Skeletal muscle cell (primary cell): Measurements from ENCODE around the gene NDUFS2.
"Not testable (repeated sequence)": the region's sequence is repeated elsewhere in the genome, so short reads cannot be mapped to it uniquely, and the experiment has no call there.

Experiments
- DNase-seq: peaks from one replicate; pipeline ENCODE4 v3.0.0-alpha.2; 2010; ENCODE audit warnings: low read depth
- H3K4me3 ChIP-seq: 2 replicates; pipeline ENCODE4 v1.5.1; 2011; ENCODE audit warnings: low read depth, mild to moderate bottlenecking, control low read depth, low read length, moderate library complexity

The NDUFS2 gene

DNA sequence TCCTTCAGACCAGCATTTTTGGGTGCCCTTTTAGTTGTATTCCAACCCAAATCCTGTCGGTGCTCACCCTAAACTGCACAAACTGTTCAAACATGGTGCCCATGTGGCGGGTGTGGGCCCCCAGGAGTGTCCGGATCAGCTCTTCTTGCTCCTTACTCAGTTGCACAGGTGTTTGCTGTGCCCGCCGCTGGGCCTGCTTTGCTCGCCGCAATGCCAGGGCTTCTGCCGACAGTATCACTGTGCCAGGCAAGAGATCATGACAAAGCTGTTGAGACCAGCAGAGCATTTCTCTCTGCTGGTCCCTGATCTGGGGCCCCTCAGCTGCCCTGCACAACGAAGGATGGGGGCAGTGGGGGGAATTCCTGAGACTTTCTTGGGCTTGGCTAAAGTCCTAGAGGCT lies 30.9 kb downstream of the NDUFS2 start:
- H3K4me3 ChIP-seq, result no peak overlapping the region
- DNase-seq, result no peak

DNA sequence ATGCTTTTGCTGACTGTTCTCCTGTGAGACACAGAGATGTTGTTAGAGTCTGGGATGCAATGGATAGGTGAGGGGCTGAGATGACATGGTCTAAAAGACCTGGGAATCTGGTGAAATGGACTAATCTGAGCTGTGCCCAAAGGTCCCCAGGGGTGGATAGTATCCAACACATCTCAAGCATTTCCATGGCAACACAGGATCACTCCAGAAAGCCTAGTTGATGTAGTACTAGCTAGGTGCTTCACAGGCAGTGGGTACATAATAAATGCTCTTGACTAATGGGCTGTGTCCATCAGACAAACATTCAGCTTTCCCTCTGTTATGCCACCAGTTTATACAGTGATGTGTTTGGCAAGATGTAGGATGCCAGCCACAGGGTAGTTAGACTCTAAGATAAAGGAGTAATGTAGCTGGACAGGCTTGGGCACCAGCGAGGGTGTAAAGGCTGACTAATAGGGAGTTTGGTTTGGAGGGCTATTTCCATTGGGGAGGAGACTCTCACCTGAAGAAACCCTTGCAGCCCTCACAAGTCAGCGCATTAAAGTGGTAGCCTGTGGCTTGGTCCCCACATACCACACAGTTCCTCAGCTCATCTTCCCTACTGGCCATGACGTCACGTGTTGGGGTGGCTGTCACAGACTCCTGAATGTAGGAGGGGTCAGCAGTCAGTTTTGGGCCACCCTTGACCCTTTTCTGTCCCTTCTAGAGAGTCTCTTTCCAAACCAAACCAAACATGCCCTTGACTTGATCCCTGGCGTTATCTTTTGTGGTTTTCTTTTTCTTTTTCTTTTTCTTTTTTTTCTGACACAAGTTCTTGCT lies 34.0 kb downstream of the NDUFS2 start:
- H3K4me3 ChIP-seq, result no peak overlapping the region
- no peak for DNase-seq

DNA sequence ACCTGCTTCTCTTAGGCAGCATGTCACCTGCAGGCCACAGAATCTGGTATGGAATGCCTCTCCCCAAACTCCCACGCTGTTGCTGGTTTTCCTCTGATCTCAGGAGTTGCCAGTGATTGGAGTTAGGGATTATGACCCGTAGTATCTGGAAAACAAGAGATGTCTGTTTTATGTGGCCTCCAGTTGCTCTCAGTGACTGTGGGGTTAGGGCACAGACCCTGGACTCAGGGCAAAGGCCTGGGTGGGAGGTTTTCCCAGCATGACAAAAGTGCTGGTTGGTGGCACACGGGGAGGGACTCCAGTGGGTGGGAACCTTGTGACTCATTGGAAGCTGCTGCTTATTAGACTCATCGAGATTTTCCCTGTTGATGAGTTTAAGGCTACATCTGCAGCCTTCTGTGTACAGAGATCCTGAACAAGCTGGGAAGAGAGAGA lies 35.9 kb downstream of the NDUFS2 start, which contains the start of gene NR1I3:
Gene NR1I3 (minus strand): TSS at position 165 of the 435 bp plus-strand sequence. CDS start 1,638 bp downstream, outside the sequence.
- H3K4me3 ChIP-seq, result no peak within 1 kb of the TSS
- DNase-seq, result no peak

- no peak overlapping the region for H3K4me3 ChIP-seq
- DNase-seq, result no peak
Observed at GRCh38 chr1:161241682-161242081, 39.5 kb downstream of the NDUFS2 start.

DNA sequence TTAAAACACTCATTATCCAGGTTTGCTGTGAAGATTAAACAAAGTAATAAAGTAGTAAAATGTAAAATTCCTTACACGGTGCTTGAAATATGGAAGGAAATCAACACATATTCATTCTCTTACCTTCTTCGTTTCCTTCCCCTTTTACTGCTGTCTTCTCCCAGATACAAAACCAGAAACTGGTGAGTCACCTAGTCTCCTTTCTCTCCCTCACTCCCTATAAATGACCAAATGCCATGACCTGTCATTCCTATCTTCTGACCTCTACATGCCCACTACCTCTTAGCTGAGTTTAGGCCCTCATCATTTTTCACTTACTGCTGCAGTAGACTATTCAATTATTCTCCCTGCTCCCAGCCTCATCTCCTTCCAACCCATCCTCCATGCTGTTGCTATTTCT lies 40.1 kb downstream of the NDUFS2 start:
- H3K4me3 ChIP-seq, result no peak overlapping the region
- DNase-seq, result no peak

DNA sequence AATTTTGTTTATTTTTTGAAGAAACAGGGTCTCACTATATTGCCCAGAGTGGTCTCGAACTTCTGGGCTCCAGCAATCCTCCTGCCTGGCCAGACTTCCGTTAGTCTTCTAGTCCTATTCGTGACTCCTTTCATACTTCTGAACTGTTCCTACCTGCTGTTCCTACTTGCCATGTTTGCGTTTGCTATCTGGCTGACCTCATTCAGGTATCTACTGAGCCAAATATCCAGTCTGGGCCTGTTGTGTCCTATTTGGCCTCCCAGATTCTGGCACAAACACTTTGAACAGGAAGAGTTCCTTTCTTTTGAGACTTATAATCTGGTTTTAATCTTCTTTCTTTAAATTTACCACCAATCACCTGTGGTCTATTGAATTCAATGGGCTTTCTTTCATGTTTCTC lies 42.7 kb downstream of the NDUFS2 start:
- no peak overlapping the region for H3K4me3 ChIP-seq
- DNase-seq, result no peak

- H3K4me3 ChIP-seq, DNase-seq: not testable (repeated sequence)
Observed at GRCh38 chr1:161250100-161250499, 47.9 kb downstream of the NDUFS2 start.

- no peak overlapping the region for H3K4me3 ChIP-seq
- DNase-seq, result no peak
Observed at GRCh38 chr1:161250829-161251228, 48.7 kb downstream of the NDUFS2 start.

DNA sequence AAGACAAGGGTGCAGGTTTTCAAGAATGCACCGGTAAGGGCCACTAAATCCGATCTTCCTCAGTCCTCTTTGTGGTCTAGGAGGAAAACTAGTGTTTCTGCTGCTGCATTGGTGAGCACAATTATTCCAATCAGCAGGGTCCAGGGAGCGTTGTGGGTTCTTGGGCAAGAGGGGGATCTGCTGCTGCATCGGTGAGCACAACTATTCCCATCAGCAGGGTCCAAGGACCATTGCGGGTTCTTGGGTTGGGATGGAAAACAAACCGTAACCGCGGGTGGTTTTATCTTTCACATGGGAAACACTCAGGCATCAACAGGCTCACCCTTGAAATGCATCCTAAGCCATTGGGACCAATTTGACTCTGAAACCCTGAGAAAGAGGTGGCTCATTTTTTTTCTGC lies 49.4 kb downstream of the NDUFS2 start:
- no peak for DNase-seq
- H3K4me3 ChIP-seq, result no peak overlapping the region

- DNase-seq, H3K4me3 ChIP-seq: not testable (repeated sequence)
Observed at GRCh38 chr1:161255302-161255701, 53.1 kb downstream of the NDUFS2 start.

DNA sequence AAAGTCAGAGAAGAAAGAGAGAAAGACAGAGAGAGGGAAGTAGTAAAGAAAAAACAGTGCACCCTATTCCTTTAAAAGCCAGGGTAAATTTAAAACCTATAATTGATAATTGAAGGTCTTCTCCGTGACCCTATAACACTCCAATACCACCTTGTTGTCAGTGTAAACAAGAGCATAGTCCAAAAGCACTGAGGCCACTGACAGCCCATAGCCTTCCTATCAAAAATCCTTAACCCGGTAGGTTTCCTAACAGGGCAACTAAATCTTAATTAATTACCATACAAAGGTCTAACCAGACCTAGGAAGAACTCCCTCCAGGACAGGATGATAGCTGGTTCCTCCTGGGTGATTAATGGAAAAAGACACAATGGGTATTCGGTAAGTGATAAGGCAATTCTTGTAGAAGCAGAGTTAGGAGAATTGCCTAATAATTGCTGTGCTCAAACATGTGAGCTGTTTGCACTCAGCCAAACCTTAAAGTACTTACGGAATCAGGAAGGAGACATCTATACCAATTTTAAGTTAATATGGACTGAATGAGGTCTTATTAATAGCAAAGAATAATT lies 53.9 kb downstream of the NDUFS2 start:
- H3K4me3 ChIP-seq, DNase-seq: not testable (repeated sequence)

DNA sequence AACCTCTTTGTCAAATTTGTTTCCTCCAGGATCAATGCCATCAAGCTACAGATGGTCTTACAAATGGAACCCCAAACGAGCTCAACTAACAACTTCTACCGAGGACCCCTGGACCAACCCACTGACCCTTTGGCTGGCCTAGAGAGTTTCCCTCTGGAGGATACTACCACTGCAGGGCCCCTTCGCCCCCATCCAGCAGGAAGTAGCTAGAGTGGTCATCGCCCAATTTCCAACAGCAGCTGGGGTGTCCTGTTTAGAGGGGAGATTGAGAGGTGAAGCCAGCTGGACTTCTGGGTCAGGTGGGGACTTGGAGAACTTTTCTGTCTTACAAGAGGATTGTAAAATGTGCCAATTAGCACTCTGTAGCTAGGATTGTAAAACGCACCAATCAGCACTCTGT lies 54.9 kb downstream of the NDUFS2 start:
- H3K4me3 ChIP-seq, DNase-seq: not testable (repeated sequence)

- peak; percentile 4 for DNase-seq
Observed at GRCh38 chr1:161258439-161259344, 56.5 kb downstream of the NDUFS2 start, which contains the start of gene PCP4L1. Gene PCP4L1 (plus strand): TSS chr1:161258745. CDS start chr1:161258975, 230 bp downstream.

GRCh38 chr1:161259345-161259702 lies 57.2 kb downstream of the NDUFS2 start:
- H3K4me3 ChIP-seq, result no peak overlapping the region
- no peak for DNase-seq

More at GRCh38 chr1:161258439-161259344, 56.5 kb downstream of the NDUFS2 start, which contains the start of gene PCP4L1:
- peak within 1 kb of the TSS; percentile 45 for H3K4me3 ChIP-seq

- no peak overlapping the region for H3K4me3 ChIP-seq
- DNase-seq, result no peak
Observed at GRCh38 chr1:161259765-161260164, 57.6 kb downstream of the NDUFS2 start.

- H3K4me3 ChIP-seq, result no peak overlapping the region
- no peak for DNase-seq
Observed at GRCh38 chr1:161260376-161261260, 58.5 kb downstream of the NDUFS2 start.

GRCh38 chr1:161261261-161262235 lies 59.4 kb downstream of the NDUFS2 start:
- no peak for DNase-seq
- H3K4me3 ChIP-seq, result no peak overlapping the region
